BLaER1 (cell line): ENCODE data around the gene PSMG4.

Experiments
- H3K27ac ChIP-seq: shearing (Covaris generic); formaldehyde crosslinking; 2 replicates; pipeline ENCODE4 v1.8.1; 2022
- H3K27me3 ChIP-seq: shearing (Covaris generic); formaldehyde crosslinking; 2 replicates; pipeline ENCODE4 v1.8.1; 2022
- H3K36me3 ChIP-seq: shearing (Covaris generic); formaldehyde crosslinking; 2 replicates; pipeline ENCODE4 v1.8.1; 2022
- H3K4me1 ChIP-seq: shearing (Covaris generic); formaldehyde crosslinking; 2 replicates; pipeline ENCODE4 v1.8.1; 2022
- H3K4me2 ChIP-seq: shearing (Covaris generic); formaldehyde crosslinking; 2 replicates; pipeline ENCODE4 v1.8.1; 2022
- H3K4me3 ChIP-seq: shearing (Covaris generic); formaldehyde crosslinking; 2 replicates; pipeline ENCODE4 v1.8.1; 2022
- H3K9ac ChIP-seq: shearing (Covaris generic); formaldehyde crosslinking; 2 replicates; pipeline ENCODE4 v1.8.1; 2022
- H3K9me3 ChIP-seq: shearing (Covaris generic); formaldehyde crosslinking; 2 replicates; pipeline ENCODE4 v1.8.1; 2022
- H4K20me1 ChIP-seq: shearing (Covaris generic); formaldehyde crosslinking; 2 replicates; pipeline ENCODE4 v1.8.1; 2022
- Cebpa-rat ChIP-seq: shearing (Covaris generic); IDR thresholded peaks from 2 replicates; pipeline ENCODE4 v1.8.1; 2022

Gene PSMG4

GRCh38 chr6:3220366-3220765 lies 38.4 kb upstream of the PSMG4 start:
- Histone ChIP-seq H3K4me2 (no peak overlapping the region), H3K9me3 (no peaks in the 10 kb centered on the region), H3K4me1 (no peaks in the 10 kb centered on the region), H3K27ac (no peak overlapping the region), H4K20me1 (no peaks in the 10 kb centered on the region), H3K36me3 (no peaks in the 10 kb centered on the region), H3K27me3 (peaks cover 12% of the 10 kb centered on the region; the same call in 1 of the 2 replicates), H3K4me3 (no peak overlapping the region), H3K9ac (no peak overlapping the region)
- TF ChIP-seq Cebpa-rat: no peak

DNA sequence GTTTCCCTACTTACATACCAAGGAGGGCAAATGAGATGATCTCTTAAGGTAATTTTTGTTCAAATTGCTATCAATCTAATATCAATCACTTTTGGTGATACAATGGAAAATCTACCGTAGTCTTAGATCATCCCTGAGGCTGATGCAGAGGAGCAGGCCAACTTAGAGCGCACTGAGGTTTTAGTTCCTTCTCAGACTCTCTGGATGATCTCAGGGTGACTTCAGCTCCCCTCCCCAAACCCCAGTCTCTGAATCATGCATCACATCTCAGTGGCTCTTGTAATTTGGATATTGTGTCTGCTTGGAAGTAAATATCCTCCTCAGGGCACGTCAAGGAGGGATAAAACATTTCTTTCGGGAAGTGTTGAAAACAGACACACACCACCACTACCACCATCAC lies 37.2 kb upstream of the PSMG4 start:
- Histone ChIP-seq H3K27me3 (peaks cover 22% of the 10 kb centered on the region), H3K4me3 (no peak overlapping the region), H3K4me2 (no peak overlapping the region)

GRCh38 chr6:3222506-3223038 lies 36.2 kb upstream of the PSMG4 start:
- H3K9me3 ChIP-seq: no peaks in the 10 kb centered on the region
- H4K20me1 ChIP-seq: peaks cover 16% of the 10 kb centered on the region
- no peak for TF ChIP-seq Cebpa-rat
- H3K4me3 ChIP-seq: no peak overlapping the region
- peaks cover 12% of the 10 kb centered on the region for H3K4me1 ChIP-seq
- no peak overlapping the region for H3K4me2 ChIP-seq
- peaks cover 32% of the 10 kb centered on the region for H3K27me3 ChIP-seq
- no peak overlapping the region for H3K27ac ChIP-seq
- no peaks in the 10 kb centered on the region for H3K36me3 ChIP-seq
- no peak overlapping the region for H3K9ac ChIP-seq

More for the DNA sequence above, 37.2 kb upstream of the PSMG4 start:
- Histone ChIP-seq H3K27ac (no peak overlapping the region), H3K9me3 (no peaks in the 10 kb centered on the region), H3K36me3 (no peaks in the 10 kb centered on the region), H3K9ac (no peak overlapping the region), H3K4me1 (peaks cover 2% of the 10 kb centered on the region), H4K20me1 (0 out of 2 replicates have a peak, but pooled peaks cover 7% of the 10 kb centered on the region)
- TF ChIP-seq Cebpa-rat: no peak

DNA sequence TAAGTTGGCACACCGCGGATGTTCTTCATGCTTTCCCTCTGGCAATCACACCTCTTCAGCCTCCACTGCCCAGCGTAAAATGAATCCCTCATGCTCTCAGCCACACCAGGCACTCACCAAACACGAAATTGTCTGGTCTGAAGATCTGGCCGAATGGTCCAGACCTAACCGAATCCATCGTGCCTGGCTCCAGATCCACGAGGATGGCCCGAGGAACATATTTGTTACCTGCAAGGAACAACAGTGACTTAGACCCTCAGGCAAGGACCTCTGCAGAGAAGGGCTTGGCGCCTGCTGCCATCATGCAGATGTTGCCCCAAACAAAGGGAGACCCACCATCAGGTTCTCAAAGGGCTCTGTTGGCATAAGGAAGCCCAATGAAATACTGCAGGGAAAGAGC lies 32.7 kb upstream of the PSMG4 start:
- no peaks in the 10 kb centered on the region for H3K9me3 ChIP-seq
- no peaks in the 10 kb centered on the region for H3K36me3 ChIP-seq
- no peak overlapping the region for H3K9ac ChIP-seq
- no peak overlapping the region for H3K4me3 ChIP-seq
- H3K27ac ChIP-seq: no peak overlapping the region
- H4K20me1 ChIP-seq: peaks cover 48% of the 10 kb centered on the region
- H3K4me2 ChIP-seq: no peak overlapping the region
- TF ChIP-seq Cebpa-rat: no peak
- H3K4me1 ChIP-seq: peaks cover 34% of the 10 kb centered on the region
- H3K27me3 ChIP-seq: peaks cover 55% of the 10 kb centered on the region

GRCh38 chr6:3226481-3227362 lies 32.0 kb upstream of the PSMG4 start:
- no peak overlapping the region; the same call in 1 of the 2 replicates for H3K9ac ChIP-seq
- no peak for TF ChIP-seq Cebpa-rat
- peaks cover 55% of the 10 kb centered on the region for H4K20me1 ChIP-seq
- H3K4me1 ChIP-seq: peaks cover 34% of the 10 kb centered on the region
- no peak overlapping the region for H3K27ac ChIP-seq
- peak overlapping the region; percentile 90 for H3K4me2 ChIP-seq
- H3K4me3 ChIP-seq: peak overlapping the region; percentile 63
- no peaks in the 10 kb centered on the region for H3K36me3 ChIP-seq
- H3K9me3 ChIP-seq: no peaks in the 10 kb centered on the region
- H3K27me3 ChIP-seq: peaks cover 62% of the 10 kb centered on the region

GRCh38 chr6:3227363-3228045 lies 31.2 kb upstream of the PSMG4 start, which contains the start of gene TUBB2B:
TUBB2B (minus strand) TSS chr6:3227653; CDS start chr6:3227543, 110 bp downstream.
- no peak within 1 kb of the TSS for H3K27ac ChIP-seq
- peaks cover 62% of the 10 kb centered on the region for H4K20me1 ChIP-seq
- H3K4me3 ChIP-seq: peak within 1 kb of the TSS; percentile 63
- no peak for TF ChIP-seq Cebpa-rat
- no peaks in the 10 kb centered on the region for H3K36me3 ChIP-seq
- no peak within 1 kb of the TSS; the same call in 1 of the 2 replicates for H3K9ac ChIP-seq
- H3K4me1 ChIP-seq: peaks cover 34% of the 10 kb centered on the region
- peak within 1 kb of the TSS; percentile 90 for H3K4me2 ChIP-seq
- no peaks in the 10 kb centered on the region for H3K9me3 ChIP-seq
- H3K27me3 ChIP-seq: peaks cover 70% of the 10 kb centered on the region

DNA sequence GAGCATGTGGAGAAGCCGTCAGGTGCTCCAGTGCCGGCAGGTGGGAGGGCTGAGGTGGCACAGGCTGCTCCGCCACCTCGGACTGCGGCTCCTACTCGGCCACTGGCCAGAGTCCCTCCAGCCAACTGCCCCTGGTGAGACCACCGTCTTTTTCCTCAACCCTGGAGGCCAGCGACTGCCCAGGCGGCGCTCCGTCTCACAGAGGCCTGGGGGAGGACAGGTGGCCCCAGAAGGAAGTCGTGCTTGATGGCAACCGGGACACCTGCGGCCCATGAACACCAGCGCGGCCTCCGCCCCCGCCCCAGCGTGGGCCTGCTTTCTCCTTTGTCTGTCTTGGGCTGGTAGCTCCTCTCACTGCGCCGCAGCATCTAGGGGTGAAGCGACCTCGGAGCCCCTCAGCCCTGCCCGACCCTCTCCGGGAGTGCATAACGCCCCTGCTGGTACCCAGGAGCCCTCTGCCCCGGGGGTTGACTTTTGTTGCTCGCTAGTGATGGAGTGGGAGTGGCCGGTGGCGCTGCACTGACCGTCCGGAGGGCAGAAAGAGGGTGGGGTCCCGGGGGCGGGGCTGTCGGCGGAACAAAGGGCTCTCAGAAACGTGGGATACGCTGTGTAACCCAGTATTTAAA lies 30.6 kb upstream of the PSMG4 start:
- no peak for TF ChIP-seq Cebpa-rat
- Histone ChIP-seq H3K9me3 (no peaks in the 10 kb centered on the region), H3K27me3 (peaks cover 76% of the 10 kb centered on the region), H3K27ac (no peak overlapping the region), H3K36me3 (no peaks in the 10 kb centered on the region), H3K4me2 (peak overlapping the region; percentile 90), H3K9ac (no peak overlapping the region), H4K20me1 (peaks cover 64% of the 10 kb centered on the region), H3K4me1 (peaks cover 34% of the 10 kb centered on the region), H3K4me3 (peak overlapping the region; percentile 63)

DNA sequence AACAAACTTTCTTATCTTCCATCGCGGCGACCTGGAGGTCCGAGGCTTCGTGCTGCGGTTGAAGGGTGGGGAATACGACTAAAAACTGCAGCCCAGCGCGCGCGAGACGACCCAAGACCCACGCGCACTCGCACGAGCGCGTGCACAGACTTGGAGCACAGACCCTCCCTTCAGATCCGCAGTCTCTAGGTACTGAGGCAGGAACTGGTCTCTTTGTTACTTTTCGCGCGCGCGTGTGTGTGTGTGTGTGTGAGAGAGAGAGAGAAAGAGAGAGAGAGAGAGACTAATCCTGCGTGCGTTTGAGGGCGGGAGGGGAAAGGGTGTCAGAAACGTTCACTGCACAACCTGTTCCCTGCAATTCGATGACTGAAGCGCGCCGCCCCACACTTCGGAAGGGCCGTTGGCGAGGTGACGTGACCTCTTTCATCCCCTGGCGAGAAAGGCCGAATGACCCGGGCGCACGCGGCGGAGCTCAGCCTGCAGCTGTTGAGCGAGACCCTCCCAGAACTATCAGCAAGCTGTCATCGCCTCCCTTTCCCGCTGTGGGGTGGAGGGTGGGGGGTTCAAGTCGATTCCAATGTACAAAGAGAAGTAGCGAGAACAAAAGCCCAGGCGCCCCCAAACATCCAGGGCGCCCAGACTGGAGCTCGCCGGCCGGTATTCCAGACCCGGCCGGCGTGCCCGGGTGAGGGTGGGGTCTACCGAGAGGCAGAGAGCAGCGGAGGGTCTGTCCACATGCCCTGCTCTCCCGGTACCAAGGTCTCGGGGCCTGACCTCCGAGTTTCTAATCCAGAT lies 29.8 kb upstream of the PSMG4 start:
- Histone ChIP-seq H3K36me3 (no peaks in the 10 kb centered on the region), H3K9me3 (no peaks in the 10 kb centered on the region), H3K4me1 (peaks cover 34% of the 10 kb centered on the region), H3K4me2 (peak overlapping the region; percentile 29), H3K9ac (no peak overlapping the region), H3K27ac (no peak overlapping the region), H3K27me3 (peaks cover 83% of the 10 kb centered on the region), H3K4me3 (0 out of 2 replicates have a peak overlapping the region, but pooled peaks have one; percentile 15), H4K20me1 (peaks cover 64% of the 10 kb centered on the region)
- no peak for TF ChIP-seq Cebpa-rat

DNA sequence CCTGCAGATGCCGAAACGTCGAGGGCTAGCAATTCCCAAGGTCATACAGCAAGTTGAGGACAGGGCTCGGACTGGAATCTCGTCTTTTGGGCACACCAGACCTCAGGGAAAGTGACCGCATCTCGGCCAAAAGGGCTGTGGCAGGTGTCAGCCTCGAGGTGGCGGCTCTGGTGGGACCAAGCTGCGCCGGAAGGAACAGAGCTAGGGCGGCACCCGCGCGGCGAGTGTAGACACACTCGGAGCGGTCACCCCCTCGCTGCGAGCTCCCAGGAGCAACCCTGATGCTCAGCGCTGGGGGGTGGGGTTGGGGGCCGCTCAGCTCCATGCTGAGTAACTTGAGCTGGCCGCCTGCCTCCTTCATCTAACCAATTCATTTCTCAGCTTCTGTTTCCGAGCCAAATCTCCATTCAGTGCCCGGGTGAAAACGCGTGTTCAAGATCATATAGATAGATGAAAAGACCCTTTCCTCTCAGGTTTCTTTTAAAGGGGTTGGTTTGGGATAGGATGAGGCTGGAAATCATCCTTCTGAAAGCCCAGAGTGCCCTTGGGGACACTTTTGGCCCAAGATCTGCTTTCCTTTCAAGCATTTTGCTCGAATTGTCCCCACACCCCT lies 29.1 kb upstream of the PSMG4 start:
- Histone ChIP-seq H3K9me3 (no peaks in the 10 kb centered on the region), H3K27ac (no peak overlapping the region), H3K36me3 (no peaks in the 10 kb centered on the region), H3K27me3 (peaks cover 90% of the 10 kb centered on the region), H4K20me1 (peaks cover 64% of the 10 kb centered on the region), H3K4me1 (peaks cover 34% of the 10 kb centered on the region), H3K4me2 (peak overlapping the region; percentile 29), H3K4me3 (0 out of 2 replicates have a peak overlapping the region, but pooled peaks have one; percentile 15), H3K9ac (no peak overlapping the region)
- no peak for TF ChIP-seq Cebpa-rat
